Inferior parietal cortex (tissue), 1 donor: Measurements from ENCODE around the gene DHFR.
"Not testable (repeated sequence)": the region's sequence is repeated elsewhere in the genome, so short reads cannot be mapped to it uniquely, and the experiment has no call there.

Experiments used
- DNase-seq: peaks from one replicate; pipeline ENCODE4 v3.0.0-alpha.2; 2016; ENCODE audit errors: extremely low spot score

DHFR gene

DNA sequence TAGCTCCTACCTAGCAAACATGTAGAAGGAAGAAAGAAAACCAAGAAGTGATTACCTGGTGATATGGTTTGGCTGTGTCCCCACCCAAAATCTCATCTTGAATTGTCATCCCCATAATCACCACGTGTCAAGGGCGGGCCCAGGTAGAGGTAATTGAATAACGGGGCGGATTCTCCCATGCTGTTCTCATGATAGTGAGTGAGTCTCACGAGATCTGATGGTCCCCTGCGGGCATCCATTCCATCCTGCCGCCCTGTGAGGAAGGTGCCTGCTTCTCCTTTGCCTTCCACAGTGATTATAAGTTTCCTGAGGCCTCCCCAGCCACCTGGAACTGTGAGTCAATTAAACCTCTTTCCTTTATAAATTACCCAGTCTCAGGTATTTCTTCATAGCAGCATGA, 57.3 kb downstream of the DHFR start:
- DNase-seq: no peak

GRCh38 chr5:80594810-80595209, 60.0 kb downstream of the DHFR start:
- DNase-seq: no peak

- no peak for DNase-seq
Measured at GRCh38 chr5:80592761-80593160, 62.0 kb downstream of the DHFR start.

- DNase-seq: no peak
Measured at GRCh38 chr5:80592105-80592504, 62.7 kb downstream of the DHFR start.

DNA sequence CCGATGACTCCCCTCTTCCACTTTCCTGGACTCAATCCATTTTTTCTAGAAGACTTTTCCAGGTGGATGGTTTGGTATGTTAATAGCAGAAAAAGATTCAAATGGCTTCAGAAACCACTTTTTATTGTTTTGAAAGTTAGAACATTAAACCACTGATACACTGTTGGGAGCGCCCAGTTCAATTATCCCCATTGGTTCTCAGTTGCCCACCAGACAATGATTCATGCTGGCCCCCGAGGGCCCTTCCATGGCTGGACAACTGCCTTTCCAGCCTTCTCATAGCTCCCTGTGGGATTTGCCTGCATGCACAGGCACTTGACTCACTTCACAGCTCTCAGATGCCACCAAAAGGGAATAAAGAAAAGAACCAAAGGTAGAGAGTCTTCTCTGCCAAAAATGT, 63.4 kb downstream of the DHFR start:
- no peak for DNase-seq

DNA sequence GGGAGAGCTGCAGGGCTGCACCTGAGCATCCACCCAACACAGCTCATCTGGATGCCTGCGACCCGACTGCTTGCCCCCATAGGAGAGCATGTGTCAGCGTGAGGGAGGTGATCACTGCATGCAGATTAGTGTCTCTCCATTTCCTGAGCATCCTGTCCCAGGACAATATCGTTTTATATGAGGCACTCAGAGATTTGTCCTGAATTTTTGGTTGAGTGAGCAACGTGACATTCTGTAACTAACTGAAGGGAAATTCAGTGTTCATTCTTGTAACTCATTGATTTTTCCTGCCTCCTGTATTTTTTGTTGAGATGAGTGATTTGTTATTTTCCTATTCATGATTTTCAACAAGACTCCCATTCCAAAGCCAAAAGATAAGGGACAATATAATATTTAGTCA, 64.0 kb downstream of the DHFR start:
- no peak for DNase-seq

DNA sequence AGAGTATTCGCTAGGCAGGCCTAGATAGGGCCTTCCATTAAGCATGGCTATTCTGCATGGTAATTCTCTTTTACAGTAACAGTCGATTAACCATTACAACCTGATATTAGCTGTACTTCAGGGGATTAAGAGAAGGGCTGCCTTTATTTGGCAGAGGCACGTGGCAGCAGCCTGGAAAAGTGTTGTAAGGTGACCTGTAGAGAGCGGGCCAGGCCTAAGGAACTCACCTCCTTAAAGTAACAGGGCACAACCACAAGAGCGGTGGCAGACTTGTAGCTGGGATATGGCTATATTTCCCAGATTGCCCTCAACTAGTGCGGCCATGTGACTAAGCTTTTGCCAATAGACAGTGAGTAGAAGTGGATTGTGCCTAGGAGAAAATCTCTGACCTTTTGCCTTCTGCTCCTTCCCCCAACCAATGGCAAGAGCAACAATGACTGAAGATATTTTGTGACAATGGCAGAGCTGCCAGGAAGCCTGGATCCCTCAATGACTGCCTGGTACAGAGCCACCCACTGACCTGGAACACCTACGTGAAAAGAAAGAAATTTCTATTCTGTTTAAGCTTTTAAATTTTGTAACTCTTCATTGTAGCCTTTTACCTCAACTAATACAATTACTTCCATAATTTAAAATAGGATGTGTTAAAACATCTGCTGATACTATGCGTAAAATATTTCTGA, 65.8 kb downstream of the DHFR start:
- DNase-seq: no peak

- no peak for DNase-seq
Measured at GRCh38 chr5:80584770-80585169, 70.0 kb downstream of the DHFR start.

- not testable (repeated sequence) for DNase-seq
Measured at GRCh38 chr5:80580291-80580690, 74.5 kb downstream of the DHFR start.

DNA sequence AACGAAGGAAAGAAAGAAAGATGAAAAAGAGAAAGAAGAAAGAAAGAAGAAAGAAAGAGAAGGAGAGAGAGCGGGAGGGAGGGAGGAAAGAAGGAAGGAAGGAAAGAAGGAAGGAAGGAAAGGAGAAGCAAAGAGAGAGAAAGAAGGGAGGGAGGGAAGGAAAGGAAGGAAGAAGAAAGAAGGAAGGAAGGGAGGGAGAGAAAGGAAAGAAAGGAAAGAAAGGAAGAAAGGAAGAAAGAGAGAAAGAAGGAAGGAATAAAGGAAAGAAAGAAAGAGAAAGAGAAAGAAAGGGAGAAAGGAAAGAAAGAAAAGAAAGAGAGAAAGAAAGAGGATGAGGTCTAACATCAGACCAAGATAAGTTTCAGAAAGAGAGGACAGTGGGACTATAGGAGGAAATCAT, 75.7 kb downstream of the DHFR start:
- no peak for DNase-seq

DNA sequence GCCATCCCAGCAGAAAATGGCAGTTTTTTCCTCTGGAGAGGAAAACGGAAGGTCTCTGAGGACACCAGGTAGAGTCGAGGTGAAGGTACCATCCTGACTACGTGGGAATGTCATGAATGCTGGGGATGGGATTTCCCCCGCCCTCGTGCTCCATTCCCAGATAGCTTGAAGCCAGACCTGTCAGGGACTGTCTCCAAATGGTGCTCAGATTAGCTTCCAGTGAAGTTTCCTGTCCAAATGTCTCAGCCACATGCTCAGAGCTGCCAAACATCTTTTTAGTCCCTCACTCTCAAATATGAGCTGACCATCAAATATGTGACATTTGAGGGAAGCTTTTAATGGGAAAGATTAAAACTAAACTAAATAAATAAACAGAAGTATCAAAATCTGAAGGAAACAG, 77.1 kb downstream of the DHFR start:
- no peak for DNase-seq

DNA sequence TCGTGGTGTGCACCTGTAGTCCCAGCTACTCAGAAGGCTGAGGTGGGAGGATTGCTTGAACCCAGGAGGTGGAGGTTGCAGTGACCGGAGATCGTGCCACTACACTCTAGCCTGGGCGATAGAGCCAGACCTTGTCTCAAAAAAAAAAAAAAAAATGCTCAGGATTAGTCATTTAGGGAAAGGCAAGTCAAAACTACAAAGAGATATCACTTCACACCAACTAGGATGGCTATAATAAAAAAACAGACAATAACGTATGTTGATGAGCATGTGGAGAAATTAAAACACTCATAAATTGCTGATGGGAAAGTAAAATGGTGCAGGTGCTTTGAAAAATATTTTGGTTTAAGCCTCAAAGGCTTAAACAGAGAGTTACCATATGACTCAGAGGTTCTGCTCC, 78.4 kb downstream of the DHFR start:
- no peak for DNase-seq
